Endothelial cell of umbilical vein (primary cell): ENCODE data around the gene CAMTA2. TPM values are rescaled to one million over a fixed set of nuclear protein-coding genes. Genes with fewer than 3 reads are reported as not detected.

Source experiments
- BruUV-seq: library from RNA; stranded (reverse); fragments of 400-500 nt; replicated peaks from 2 replicates; lab custom pipeline; 2021; lab: Mats Ljungman, UMichigan
- CTCF ChIA-PET: fragments of 300-600, 350-600 bp; sonication (Branson Sonifier 250); formaldehyde crosslinking; loops from one replicate; lab custom pipeline; 2021; ENCODE audit warnings: antibody characterized with exemption, inconsistent platforms; lab: Charles Lee
- POLR2A ChIA-PET: fragments of 300-600, 350-600 bp; sonication (Branson Sonifier 250); formaldehyde crosslinking; loops from one replicate; lab custom pipeline; 2021; ENCODE audit warnings: antibody characterized with exemption, inconsistent platforms; lab: Charles Lee
- DNase-seq: peaks from one replicate; pipeline ENCODE4 v3.0.0-alpha.2; 2011; ENCODE audit warnings: low read depth, low spot score
- FAIRE-seq: peaks from 2 replicates; lab custom pipeline; 2011; peaks lifted over from hg19 to GRCh38; lab: Jason Lieb, UNC
- H2AFZ ChIP-seq: 2 replicates; pipeline ENCODE4 v1.6.0; 2012; ENCODE audit warnings: low read depth, low read length, control low read depth, inconsistent platforms
- H3K27ac ChIP-seq: 2 replicates; pipeline ENCODE4 v1.5.1; 2011; ENCODE audit warnings: low read depth, mild to moderate bottlenecking, control low read depth, low read length, moderate library complexity; ENCODE audit not compliant: insufficient read depth
- H3K27me3 ChIP-seq, 2 experiments: 2 replicates each; pipeline versions ENCODE4 v1.6.0 to v1.6.1; 2011; ENCODE audit warnings: low read length in 2 of 2, mixed read lengths in 1 of 2; ENCODE audit not compliant: control insufficient read depth in 2 of 2, insufficient read depth in 2 of 2
- H3K36me3 ChIP-seq, 2 experiments: 2 replicates in 1 of 2; 3 replicates in 1 of 2; pipeline ENCODE4 v1.5.1; 2011; ENCODE audit warnings: low read length in 2 of 2, mild to moderate bottlenecking in 1 of 2, moderate library complexity in 1 of 2; ENCODE audit not compliant: control insufficient read depth in 2 of 2, insufficient read depth in 2 of 2; ENCODE audit errors: extremely low read depth in 1 of 2
- H3K4me1 ChIP-seq: 3 replicates; pipeline ENCODE4 v1.5.1; 2011; ENCODE audit warnings: mild to moderate bottlenecking, low read length; ENCODE audit not compliant: control insufficient read depth, insufficient read depth; ENCODE audit errors: extremely low read depth
- H3K4me2 ChIP-seq: 2 replicates; pipeline ENCODE4 v1.6.1; 2011; ENCODE audit warnings: low read length, control low read depth, mixed read lengths; ENCODE audit not compliant: insufficient read depth
- H3K4me3 ChIP-seq, 3 experiments: fragments of 200-600 bp in 1 of 3; sonication (generic), shearing (Covaris generic) in 1 of 3; replicated peaks in 1 of 3; 2 replicates each; pipeline ENCODE4 v1.5.1; 2011 to 2016; ENCODE audit warnings: control low read depth in 3 of 3, low read length in 3 of 3, mild to moderate bottlenecking in 2 of 3, inconsistent platforms in 1 of 3, low read depth in 1 of 3, moderate library complexity in 1 of 3; ENCODE audit not compliant: insufficient read depth in 1 of 3
- H3K79me2 ChIP-seq: 2 replicates; pipeline ENCODE4 v1.6.0; 2012; ENCODE audit warnings: low read length, inconsistent platforms; ENCODE audit not compliant: control insufficient read depth, insufficient read depth
- H3K9ac ChIP-seq: replicated peaks from 2 replicates; pipeline ENCODE3; 2011; ENCODE audit warnings: low read length, control low read depth; ENCODE audit not compliant: insufficient read depth; ENCODE audit errors: extremely low read depth
- H3K9me1 ChIP-seq: replicated peaks from 3 replicates; pipeline ENCODE4 v1.6.0; 2011; ENCODE audit warnings: mild to moderate bottlenecking, low read length; ENCODE audit not compliant: control insufficient read depth, insufficient read depth; ENCODE audit errors: extremely low read depth
- H3K9me3 ChIP-seq: replicated peaks from 2 replicates; pipeline ENCODE4 v1.5.1; 2012; ENCODE audit warnings: low read length, inconsistent platforms; ENCODE audit not compliant: control insufficient read depth, insufficient read depth
- H4K20me1 ChIP-seq: replicated peaks from 2 replicates; pipeline ENCODE3; 2011; ENCODE audit warnings: mild to moderate bottlenecking, low read length; ENCODE audit not compliant: control insufficient read depth, insufficient read depth; ENCODE audit errors: extremely low read depth
- CTCF ChIP-seq, 2 donors: IDR thresholded peaks; 1 replicate in 1 of 2; 2 replicates in 1 of 2; pipeline ENCODE4 v1.5.1; 2011; ENCODE audit warnings: low read length in 2 of 2, mild to moderate bottlenecking in 2 of 2, moderate library complexity in 2 of 2, control low read depth in 1 of 2, inconsistent platforms in 1 of 2, low read depth in 1 of 2; ENCODE audit not compliant: insufficient read depth in 1 of 2; ENCODE audit errors: extremely low read depth in 1 of 2
- GATA2 ChIP-seq: IDR thresholded peaks from 2 replicates; pipeline ENCODE4 v1.7.0; 2011; ENCODE audit warnings: low read depth, mild to moderate bottlenecking, moderate library complexity, mixed read lengths, low read length; ENCODE audit not compliant: insufficient read length, insufficient read depth
- JUN ChIP-seq: IDR thresholded peaks from 2 replicates; pipeline ENCODE4 v1.6.1; 2011; ENCODE audit warnings: borderline replicate concordance, low read depth; ENCODE audit not compliant: insufficient read length, insufficient read depth
- MAX ChIP-seq: IDR thresholded peaks from 2 replicates; pipeline ENCODE4 v1.6.1; 2011; ENCODE audit not compliant: insufficient read depth, insufficient read length
- MYC ChIP-seq: IDR thresholded peaks from one replicate; pipeline ENCODE4 v1.6.1; 2011; ENCODE audit warnings: mild to moderate bottlenecking, low read depth, low read length
- POLR2A ChIP-seq: IDR thresholded peaks from 2 replicates; pipeline ENCODE4 v1.6.1; 2012; ENCODE audit warnings: low read depth, mild to moderate bottlenecking, control low read depth, low read length
- POLR2AphosphoS5 ChIP-seq: IDR thresholded peaks from 2 replicates; pipeline ENCODE4 v1.6.1; 2012; ENCODE audit warnings: low read depth, mild to moderate bottlenecking, control low read depth, low read length, moderate library complexity; ENCODE audit not compliant: insufficient read depth
- dilution Hi-C: fragments of 300-500 bp; cut with MboI; formaldehyde crosslinking; loops from one replicate; pipeline ENCODE4 v1.15.0; 2019; ENCODE audit warnings: low sequenced_read_pairs; ENCODE audit not compliant: extremely low pct_ligation_motif_present
- intact Hi-C: fragments of 100-400 bp; cut with micrococcal nuclease; formaldehyde crosslinking; loops from one replicate; pipeline ENCODE4 v1.10.0; 2022
- polyA plus RNA-seq, 4 experiments: library from polyadenylated mRNA; depleted of rRNA in 3 of 4; stranded (reverse) in 3 of 4; unstranded in 1 of 4; fragments of >200 nt; gene quantifications; 2 replicates each; pipeline versions ENCODE4 v1.2.1 to v1.2.3, GENCODE V29; 2011 to 2012; ENCODE audit warnings: missing spikeins in 1 of 4
- total RNA-seq: library from RNA; stranded (reverse); gene quantifications from 2 replicates; pipeline ENCODE4 v1.2.3, GENCODE V29; 2021

The CAMTA2 gene
- total and polyA plus RNA-seq, 2 donors (not counting 3 experiments of a cell fraction or from before 2014, with no cell fraction given) = 33.8 to 51.0 TPM

- intact Hi-C loops = loop anchor here (1.0 kb wide), 4 partner anchors 19 to 59 kb away; partner anchors contain the start of genes CAMTA2, PFN1, RNF167 and SLC25A11
These were observed 19.7 kb downstream of the CAMTA2 start, which contains the start of gene SPAG7 for GRCh38 chr17:4967539-4968485. TSS of gene SPAG7 (minus strand) at chr17:4967817. CDS start at chr17:4967804, 13 bp downstream.

More at GRCh38 chr17:4967539-4968485, 19.7 kb downstream of the CAMTA2 start, which contains the start of gene SPAG7:
- Histone ChIP-seq H3K9me3 (no peaks in the 10 kb centered on the region), H3K4me1 (peaks cover 24% of the 10 kb centered on the region), H3K36me3 (peaks cover 4 to 20% of the 10 kb centered on the region in 2 experiments), H3K79me2 (peaks cover 9% of the 10 kb centered on the region), H4K20me1 (no peaks in the 10 kb centered on the region), H3K27me3 (no peaks in the 10 kb centered on the region), H3K27ac (peak within 1 kb of the TSS; percentile 69), H3K4me3 (peak within 1 kb of the TSS; percentile 20 to 87 (median 63)), H3K9me1 (no peaks in the 10 kb centered on the region), H3K4me2 (peak within 1 kb of the TSS; percentile 85), H3K9ac (peak within 1 kb of the TSS; percentile 71), H2AFZ (peak within 1 kb of the TSS; percentile 45)
- ChIA-PET CTCF (interaction anchor here (1.0 to 4.5 kb wide), 11 partner anchors 11 to 257 kb away, joined by 3 to 40 read pairs (median 6); partner anchors contain the start of genes ARRB2, CAMTA2, CHRNE and RNF167), POLR2A (interaction anchor here (0.6 to 2.6 kb wide), 9 partner anchors 14 to 155 kb away, joined by 3 to 18 read pairs (median 5); partner anchors contain the start of genes ENO3, PFN1, RNF167 and SLC25A11)
- FAIRE-seq (peak; percentile 42), DNase-seq (peak; percentile 99)
- TF ChIP-seq GATA2 (no peak), CTCF (IDR thresholded peaks at IDR 0.05; ENCODE audit: extremely low read depth in 1 of 2, insufficient read depth in 1 of 2, low read depth in 1 of 2, low read length in 2 of 2) (no peak), MYC (no peak), POLR2AphosphoS5 (peak; percentile 85), MAX (peak; percentile 52), JUN (no peak), POLR2A (peak; percentile 95)
- dilution Hi-C loops = no loop called here
- TSS peak; percentile 71 for BruUV-seq
